ENCODE data around the gene RPRD1A.

RPRD1A gene

GRCh38 chr18:35964319-35964718 is 103.0 kb downstream of the RPRD1A start:
- TF ChIP-seq SPI1 (IDR thresholded peaks at IDR 0.05; ENCODE audit: low read depth, low read length) (no peak), PAX5 (IDR thresholded peaks at IDR 0.05; ENCODE audit: insufficient read depth, low read length, severe bottlenecking) (no peak), POLR2A (IDR thresholded peaks at IDR 0.05; ENCODE audit: low read depth, low read length) (no peak), POU2F2 (IDR thresholded peaks at IDR 0.05; ENCODE audit: low read depth, low read length) (no peak), TAF1 (IDR thresholded peaks at IDR 0.05; ENCODE audit: low read depth, low read length) (no peak), POLR2AphosphoS5 (IDR thresholded peaks at IDR 0.05; ENCODE audit: low read depth, low read length) (no peak)
- DNase-seq (ENCODE audit: insufficient read length, low spot score) (no peak), FAIRE-seq (no peak)

GRCh38 chr18:35962320-35962719 is 105.0 kb downstream of the RPRD1A start:
- DNase-seq (ENCODE audit: insufficient read length, low spot score) (no peak), FAIRE-seq (no peak)
- TF ChIP-seq POLR2AphosphoS5 (IDR thresholded peaks at IDR 0.05; ENCODE audit: low read depth, low read length) (no peak), POLR2A (IDR thresholded peaks at IDR 0.05; ENCODE audit: low read depth, low read length) (no peak), SPI1 (IDR thresholded peaks at IDR 0.05; ENCODE audit: low read depth, low read length) (no peak), TAF1 (IDR thresholded peaks at IDR 0.05; ENCODE audit: low read depth, low read length) (no peak)

DNA sequence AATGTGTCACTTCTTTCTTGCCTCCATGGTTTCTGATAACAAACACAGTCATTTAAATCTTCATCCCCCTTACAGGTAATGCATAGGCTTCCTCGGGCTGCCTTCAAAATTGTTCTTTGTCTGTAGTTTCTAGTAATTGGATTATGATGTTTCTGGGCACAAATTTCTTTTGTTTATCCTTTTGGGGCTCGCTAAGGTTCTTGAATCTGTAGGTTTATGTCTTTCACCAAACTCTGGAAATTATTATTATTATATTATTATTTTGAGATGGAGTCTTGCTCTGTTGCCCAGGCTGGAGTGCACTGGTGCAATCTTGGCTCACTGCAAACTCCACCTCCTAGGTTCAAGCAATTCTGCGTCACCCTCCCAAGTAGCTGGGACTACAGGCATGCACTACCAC is 111.1 kb downstream of the RPRD1A start:
- DNase-seq (ENCODE audit: insufficient read length, low spot score) (no peak), FAIRE-seq (no peak)
- TF ChIP-seq POLR2A (IDR thresholded peaks at IDR 0.05; ENCODE audit: low read depth, low read length): no peak
- TF ChIP-seq POU2F2 (IDR thresholded peaks at IDR 0.05; ENCODE audit: low read depth, low read length): no peak
- no peak for TF ChIP-seq PAX5 (IDR thresholded peaks at IDR 0.05; ENCODE audit: insufficient read depth, low read length, severe bottlenecking)
- TF ChIP-seq POLR2AphosphoS5 (IDR thresholded peaks at IDR 0.05; ENCODE audit: low read depth, low read length): no peak
- TF ChIP-seq SPI1 (IDR thresholded peaks at IDR 0.05; ENCODE audit: low read depth, low read length): no peak
- no peak for TF ChIP-seq TAF1 (IDR thresholded peaks at IDR 0.05; ENCODE audit: low read depth, low read length)

GRCh38 chr18:35953688-35954087 is 113.7 kb downstream of the RPRD1A start:
- FAIRE-seq (no peak), DNase-seq (ENCODE audit: insufficient read length, low spot score) (no peak)
- no peak for TF ChIP-seq POLR2A (IDR thresholded peaks at IDR 0.05; ENCODE audit: low read depth, low read length)
- TF ChIP-seq POU2F2 (IDR thresholded peaks at IDR 0.05; ENCODE audit: low read depth, low read length): no peak
- TF ChIP-seq TAF1 (IDR thresholded peaks at IDR 0.05; ENCODE audit: low read depth, low read length): no peak
- no peak for TF ChIP-seq PAX5 (IDR thresholded peaks at IDR 0.05; ENCODE audit: insufficient read depth, low read length, severe bottlenecking)
- TF ChIP-seq SPI1 (IDR thresholded peaks at IDR 0.05; ENCODE audit: low read depth, low read length): no peak
- no peak for TF ChIP-seq POLR2AphosphoS5 (IDR thresholded peaks at IDR 0.05; ENCODE audit: low read depth, low read length)

DNA sequence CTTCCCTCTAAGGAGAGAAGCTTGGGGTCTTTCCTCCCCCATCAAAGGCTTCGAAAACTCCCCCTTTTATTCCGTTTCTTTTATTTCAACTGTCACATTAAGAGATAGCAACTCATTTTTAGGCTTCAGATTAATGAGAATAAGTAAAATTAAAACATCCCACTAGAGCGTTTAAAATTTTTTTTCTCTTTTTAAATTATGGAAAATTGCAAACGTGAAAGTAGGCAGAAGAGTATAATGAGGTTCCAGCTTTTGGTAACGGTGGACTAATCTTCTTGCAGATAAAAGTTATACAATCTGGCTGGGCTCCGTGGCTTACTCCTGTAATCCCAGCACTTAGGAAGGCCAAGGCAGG is 116.8 kb downstream of the RPRD1A start:
- FAIRE-seq (no peak), DNase-seq (ENCODE audit: insufficient read length, low spot score) (no peak)
- TF ChIP-seq POU2F2 (IDR thresholded peaks at IDR 0.05; ENCODE audit: low read depth, low read length) (no peak), TAF1 (IDR thresholded peaks at IDR 0.05; ENCODE audit: low read depth, low read length) (no peak), SPI1 (IDR thresholded peaks at IDR 0.05; ENCODE audit: low read depth, low read length) (no peak), POLR2AphosphoS5 (IDR thresholded peaks at IDR 0.05; ENCODE audit: low read depth, low read length) (no peak), POLR2A (IDR thresholded peaks at IDR 0.05; ENCODE audit: low read depth, low read length) (no peak), PAX5 (IDR thresholded peaks at IDR 0.05; ENCODE audit: insufficient read depth, low read length, severe bottlenecking) (no peak)

- DNase-seq (ENCODE audit: insufficient read length, low spot score) (peak; percentile 44), FAIRE-seq (peak; percentile 81)
- TF ChIP-seq PAX5 (IDR thresholded peaks at IDR 0.05; ENCODE audit: insufficient read depth, low read length, severe bottlenecking): no peak
- no peak for TF ChIP-seq POU2F2 (IDR thresholded peaks at IDR 0.05; ENCODE audit: low read depth, low read length)
- no peak for TF ChIP-seq POLR2A (IDR thresholded peaks at IDR 0.05; ENCODE audit: low read depth, low read length)
- TF ChIP-seq POLR2AphosphoS5 (IDR thresholded peaks at IDR 0.05; ENCODE audit: low read depth, low read length): no peak
- peak; percentile 7; the same call in 1 of the 2 replicates for TF ChIP-seq SPI1 (IDR thresholded peaks at IDR 0.05; ENCODE audit: low read depth, low read length)
Measured at GRCh38 chr18:35949903-35950627, 117.3 kb downstream of the RPRD1A start.

DNA sequence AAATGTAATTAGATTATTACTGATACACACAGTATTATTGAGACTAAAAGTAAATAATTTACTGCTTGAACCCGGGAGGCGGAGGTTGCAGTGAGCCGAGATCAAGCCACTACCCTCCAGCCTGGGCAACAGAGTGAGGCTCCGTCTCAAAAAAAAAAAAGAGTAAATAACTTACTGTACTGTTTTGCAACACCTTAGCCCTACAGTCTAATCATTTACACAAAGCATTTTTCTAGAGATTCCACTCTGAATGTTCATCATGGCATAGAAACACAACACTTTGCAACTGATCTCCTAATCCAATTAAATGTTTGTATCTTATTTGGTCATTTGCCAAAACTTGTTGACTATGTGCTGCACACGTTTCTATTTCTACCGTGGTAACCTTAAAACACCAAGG is 118.3 kb downstream of the RPRD1A start:
- FAIRE-seq: no peak
- TF ChIP-seq POLR2AphosphoS5 (IDR thresholded peaks at IDR 0.05; ENCODE audit: low read depth, low read length) (no peak), SPI1 (IDR thresholded peaks at IDR 0.05; ENCODE audit: low read depth, low read length) (no peak), TAF1 (IDR thresholded peaks at IDR 0.05; ENCODE audit: low read depth, low read length) (no peak)
- DNase-seq (ENCODE audit: insufficient read length, low spot score): no peak

GRCh38 chr18:35948080-35948479 is 119.3 kb downstream of the RPRD1A start:
- DNase-seq (ENCODE audit: insufficient read length, low spot score): no peak
- TF ChIP-seq TAF1 (IDR thresholded peaks at IDR 0.05; ENCODE audit: low read depth, low read length) (no peak), POU2F2 (IDR thresholded peaks at IDR 0.05; ENCODE audit: low read depth, low read length) (no peak), POLR2A (IDR thresholded peaks at IDR 0.05; ENCODE audit: low read depth, low read length) (no peak), POLR2AphosphoS5 (IDR thresholded peaks at IDR 0.05; ENCODE audit: low read depth, low read length) (no peak), PAX5 (IDR thresholded peaks at IDR 0.05; ENCODE audit: insufficient read depth, low read length, severe bottlenecking) (no peak), SPI1 (IDR thresholded peaks at IDR 0.05; ENCODE audit: low read depth, low read length) (no peak)
- FAIRE-seq: no peak

DNA sequence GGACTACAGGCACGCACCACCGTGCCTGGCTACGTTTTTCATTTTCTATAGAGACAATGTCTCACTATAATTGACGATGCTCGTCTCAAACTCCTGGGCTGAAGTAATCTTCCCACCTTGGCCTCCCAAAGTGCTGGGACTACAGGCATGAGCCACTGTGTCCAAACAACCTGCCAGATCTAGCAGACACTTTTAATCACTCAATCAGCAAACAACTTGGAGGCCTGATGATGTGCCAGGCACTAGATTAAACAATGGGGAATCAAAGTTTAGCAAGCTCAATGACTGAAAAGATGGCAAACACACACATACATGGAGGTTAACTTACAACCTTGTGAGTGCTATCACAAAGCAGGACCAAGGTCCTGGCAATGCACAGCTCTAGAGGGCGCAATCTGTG is 124.7 kb downstream of the RPRD1A start:
- DNase-seq (ENCODE audit: insufficient read length, low spot score): no peak
- FAIRE-seq: no peak
- TF ChIP-seq POLR2AphosphoS5 (IDR thresholded peaks at IDR 0.05; ENCODE audit: low read depth, low read length) (no peak), TAF1 (IDR thresholded peaks at IDR 0.05; ENCODE audit: low read depth, low read length) (no peak), SPI1 (IDR thresholded peaks at IDR 0.05; ENCODE audit: low read depth, low read length) (no peak), PAX5 (IDR thresholded peaks at IDR 0.05; ENCODE audit: insufficient read depth, low read length, severe bottlenecking) (no peak), POLR2A (IDR thresholded peaks at IDR 0.05; ENCODE audit: low read depth, low read length) (no peak), POU2F2 (IDR thresholded peaks at IDR 0.05; ENCODE audit: low read depth, low read length) (no peak)

- TF ChIP-seq POU2F2 (IDR thresholded peaks at IDR 0.05; ENCODE audit: low read depth, low read length) (no peak), POLR2AphosphoS5 (IDR thresholded peaks at IDR 0.05; ENCODE audit: low read depth, low read length) (no peak), TAF1 (IDR thresholded peaks at IDR 0.05; ENCODE audit: low read depth, low read length) (no peak), SPI1 (IDR thresholded peaks at IDR 0.05; ENCODE audit: low read depth, low read length) (no peak), POLR2A (IDR thresholded peaks at IDR 0.05; ENCODE audit: low read depth, low read length) (no peak), PAX5 (IDR thresholded peaks at IDR 0.05; ENCODE audit: insufficient read depth, low read length, severe bottlenecking) (no peak)
- FAIRE-seq (no peak), DNase-seq (ENCODE audit: insufficient read length, low spot score) (no peak)
Measured at GRCh38 chr18:35942133-35942532, 125.2 kb downstream of the RPRD1A start.
